Esophagus muscularis mucosa (tissue), 4 donors: ENCODE measurements around the gene GRIK1. TPM values are rescaled to one million over a fixed set of nuclear protein-coding genes. Genes with fewer than 3 reads are reported as not detected.

Experiments
- DNase-seq: peaks from one replicate; pipeline ENCODE4 v3.0.0-alpha.2; 2017; ENCODE audit errors: extremely low spot score
- H3K27ac ChIP-seq, 4 donors: fragments of 200-600 bp; sonication (generic); replicated peaks in 1 of 4; 1 replicate in 3 of 4; 2 replicates in 1 of 4; pipeline ENCODE4 v1.5.1; 2016 to 2019; ENCODE audit warnings: mild to moderate bottlenecking in 1 of 4
- H3K27me3 ChIP-seq, 4 donors: fragments of 200-600 bp; sonication (generic); one replicate each; pipeline versions ENCODE4 v1.5.1 to v1.6.0; 2016 to 2019
- H3K36me3 ChIP-seq, 4 donors: fragments of 200-600 bp; sonication (generic); one replicate each; pipeline ENCODE4 v1.5.1; 2016 to 2019
- H3K4me1 ChIP-seq, 4 donors: fragments of 200-600 bp; sonication (generic); one replicate each; pipeline ENCODE4 v1.5.1; 2016 to 2019
- H3K4me3 ChIP-seq, 4 donors: fragments of 200-600 bp; sonication (generic); 1 replicate in 2 of 4; 2 replicates in 2 of 4; pipeline ENCODE4 v1.5.1; 2016 to 2019; ENCODE audit warnings: mild to moderate bottlenecking in 4 of 4, moderate library complexity in 1 of 4
- H3K9me3 ChIP-seq, 4 donors: fragments of 200-600 bp; sonication (generic); 1 replicate in 3 of 4; 2 replicates in 1 of 4; pipeline ENCODE4 v1.5.1; 2016 to 2019
- CTCF ChIP-seq, 3 experiments: fragments of 200-600 bp in 2 of 3; fragments of 450-650 bp in 1 of 3; sonication (generic) in 2 of 3; IDR thresholded peaks; one replicate each; pipeline ENCODE4 v1.5.1; 2017 to 2019; ENCODE audit warnings: antibody characterized with exemption in 3 of 3, mild to moderate bottlenecking in 2 of 3, moderate library complexity in 1 of 3
- EP300 ChIP-seq: sonication (generic); formaldehyde crosslinking; IDR thresholded peaks from one replicate; pipeline ENCODE4 v1.6.1; 2017; ENCODE audit warnings: antibody characterized with exemption
- POLR2A ChIP-seq: fragments of 450-650 bp; IDR thresholded peaks from one replicate; pipeline ENCODE4 v1.6.1; 2017; ENCODE audit warnings: antibody characterized with exemption, moderate library complexity, mild to moderate bottlenecking, low read depth
- POLR2AphosphoS5 ChIP-seq, 2 donors: sonication (generic); formaldehyde crosslinking; IDR thresholded peaks; one replicate each; pipeline ENCODE4 v1.6.1; 2017; ENCODE audit warnings: antibody characterized with exemption in 2 of 2
- WGBS: methylation state at CpG from one replicate; pipeline ENCODE4 v1.1.5; 2018; 5-methylcytosine and 5-hydroxymethylcytosine counted together
- intact Hi-C: fragments of 100-400 bp; cut with DNase I; formaldehyde crosslinking; loops from one replicate; pipeline ENCODE4 v1.15.1; 2023
- total RNA-seq, 4 donors: library from RNA; depleted of rRNA; stranded (reverse); fragments of >200 nt; gene quantifications; one replicate each; pipeline versions ENCODE4 v1.1.0 to v1.2.1, GENCODE V29; 2016

GRIK1 gene
- total RNA-seq, 4 donors from 2014 or later: 0.19 to 0.40 (median 0.33) TPM; not detected in 1

GRCh38 chr21:29638138-29638537 is 301.7 kb downstream of the GRIK1 start:
- intact Hi-C loops: no loop called here
- TF ChIP-seq POLR2A: no peak
- TF ChIP-seq POLR2AphosphoS5 (IDR thresholded peaks at IDR 0.05): no peak
- H3K4me3 ChIP-seq: no peak overlapping the region
- H3K27ac ChIP-seq: no peak overlapping the region
- no peaks in the 10 kb centered on the region for H3K36me3 ChIP-seq
- no peaks in the 10 kb centered on the region for H3K27me3 ChIP-seq
- no peaks in the 10 kb centered on the region for H3K9me3 ChIP-seq
- no peak for DNase-seq
- no peaks in the 10 kb centered on the region for H3K4me1 ChIP-seq
- 89% methylated on average over 7 of the region's 7 CpGs for WGBS

GRCh38 chr21:29637553-29637952 is 302.2 kb downstream of the GRIK1 start:
- Histone ChIP-seq H3K9me3 (no peaks in the 10 kb centered on the region), H3K4me1 (no peaks in the 10 kb centered on the region), H3K27me3 (no peaks in the 10 kb centered on the region), H3K4me3 (no peak overlapping the region), H3K36me3 (no peaks in the 10 kb centered on the region), H3K27ac (no peak overlapping the region)
- intact Hi-C loops: no loop called here
- no peak for TF ChIP-seq CTCF (IDR thresholded peaks at IDR 0.05)
- no peak for TF ChIP-seq POLR2AphosphoS5 (IDR thresholded peaks at IDR 0.05)
- TF ChIP-seq POLR2A: no peak
- TF ChIP-seq EP300: no peak
- 88% methylated on average over 4 of the region's 4 CpGs for WGBS
- no peak for DNase-seq

- no peak for TF ChIP-seq EP300
- no peak for TF ChIP-seq POLR2AphosphoS5 (IDR thresholded peaks at IDR 0.05)
- no peak for TF ChIP-seq POLR2A
- no peak for TF ChIP-seq CTCF (IDR thresholded peaks at IDR 0.05)
Measured at GRCh38 chr21:29637134-29637533, 302.7 kb downstream of the GRIK1 start.

GRCh38 chr21:29634418-29634817 is 305.4 kb downstream of the GRIK1 start:
- Histone ChIP-seq H3K4me1 (no peaks in the 10 kb centered on the region), H3K4me3 (no peak overlapping the region), H3K9me3 (no peaks in the 10 kb centered on the region), H3K27me3 (no peaks in the 10 kb centered on the region), H3K36me3 (no peaks in the 10 kb centered on the region), H3K27ac (no peak overlapping the region)
- TF ChIP-seq POLR2AphosphoS5 (IDR thresholded peaks at IDR 0.05) (no peak), EP300 (no peak), POLR2A (no peak), CTCF (IDR thresholded peaks at IDR 0.05) (no peak)
- WGBS: 73% methylated on average over 4 of the region's 4 CpGs
- no peak for DNase-seq
- intact Hi-C loops: no loop called here

More at GRCh38 chr21:29637134-29637533, 302.7 kb downstream of the GRIK1 start:
- H3K4me1 ChIP-seq: no peaks in the 10 kb centered on the region
- WGBS: 83% methylated on average over 4 of the region's 4 CpGs
- no peak for DNase-seq
- H3K27ac ChIP-seq: no peak overlapping the region
- H3K27me3 ChIP-seq: no peaks in the 10 kb centered on the region
- no peaks in the 10 kb centered on the region for H3K36me3 ChIP-seq
- intact Hi-C loops: no loop called here
- no peaks in the 10 kb centered on the region for H3K9me3 ChIP-seq
- H3K4me3 ChIP-seq: no peak overlapping the region

- Histone ChIP-seq H3K9me3 (no peaks in the 10 kb centered on the region), H3K4me1 (no peaks in the 10 kb centered on the region), H3K27ac (no peak overlapping the region), H3K27me3 (no peaks in the 10 kb centered on the region), H3K36me3 (no peaks in the 10 kb centered on the region), H3K4me3 (no peak overlapping the region)
- DNase-seq: no peak
- 77% methylated on average over 2 of the region's 2 CpGs for WGBS
- TF ChIP-seq POLR2AphosphoS5 (IDR thresholded peaks at IDR 0.05): no peak
- intact Hi-C loops: no loop called here
Measured at GRCh38 chr21:29633756-29634155, 306.0 kb downstream of the GRIK1 start.

GRCh38 chr21:29630441-29630840 is 309.4 kb downstream of the GRIK1 start:
- no peak for DNase-seq
- H3K4me3 ChIP-seq: no peak overlapping the region
- H3K27me3 ChIP-seq: no peaks in the 10 kb centered on the region
- 86% methylated on average over 3 of the region's 3 CpGs for WGBS
- H3K36me3 ChIP-seq: no peaks in the 10 kb centered on the region
- TF ChIP-seq POLR2AphosphoS5 (IDR thresholded peaks at IDR 0.05): no peak
- no peak for TF ChIP-seq EP300
- TF ChIP-seq CTCF (IDR thresholded peaks at IDR 0.05): no peak
- no peak for TF ChIP-seq POLR2A
- H3K4me1 ChIP-seq: peaks cover 0 to 18% (median 3%) of the 10 kb centered on the region in 4 donors
- H3K9me3 ChIP-seq: no peaks in the 10 kb centered on the region
- intact Hi-C loops: no loop called here
- H3K27ac ChIP-seq: no peak overlapping the region
